Activated CD4-positive, alpha-beta T cell treated with anti-CD3 and anti-CD28 coated beads, Interleukin-2, Interleukin-4, amounts not matched to agents 100 ng/mL and 50 ng/mL, durations not matched to agents 16 hours and 8 hours (primary cell): ENCODE measurements around the gene IKZF5.

Source experiments
- DNase-seq: peaks from one replicate; pipeline ENCODE4 v3.0.0-alpha.2; 2020; ENCODE audit warnings: low spot score

IKZF5 gene

DNA sequence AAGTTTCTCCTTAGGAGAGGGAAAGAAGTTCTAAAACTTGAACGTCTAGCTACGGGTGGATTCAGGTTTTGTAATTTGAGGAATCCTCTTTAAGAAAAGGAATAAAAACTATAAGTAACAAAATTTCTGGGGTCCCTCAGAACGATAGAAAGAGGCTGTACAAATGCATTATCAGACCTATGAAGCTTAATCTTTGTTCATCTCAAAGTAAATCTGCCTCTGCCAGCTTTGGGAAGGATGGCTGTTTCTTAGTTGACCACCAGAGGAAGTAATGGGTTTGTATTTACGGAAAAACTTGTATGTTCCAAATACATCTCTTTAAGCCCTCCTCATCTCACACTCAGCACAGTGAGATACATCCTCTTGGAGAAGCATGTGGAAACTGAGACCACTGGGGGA, 27.5 kb downstream of the IKZF5 start:
- DNase-seq = no peak

DNA sequence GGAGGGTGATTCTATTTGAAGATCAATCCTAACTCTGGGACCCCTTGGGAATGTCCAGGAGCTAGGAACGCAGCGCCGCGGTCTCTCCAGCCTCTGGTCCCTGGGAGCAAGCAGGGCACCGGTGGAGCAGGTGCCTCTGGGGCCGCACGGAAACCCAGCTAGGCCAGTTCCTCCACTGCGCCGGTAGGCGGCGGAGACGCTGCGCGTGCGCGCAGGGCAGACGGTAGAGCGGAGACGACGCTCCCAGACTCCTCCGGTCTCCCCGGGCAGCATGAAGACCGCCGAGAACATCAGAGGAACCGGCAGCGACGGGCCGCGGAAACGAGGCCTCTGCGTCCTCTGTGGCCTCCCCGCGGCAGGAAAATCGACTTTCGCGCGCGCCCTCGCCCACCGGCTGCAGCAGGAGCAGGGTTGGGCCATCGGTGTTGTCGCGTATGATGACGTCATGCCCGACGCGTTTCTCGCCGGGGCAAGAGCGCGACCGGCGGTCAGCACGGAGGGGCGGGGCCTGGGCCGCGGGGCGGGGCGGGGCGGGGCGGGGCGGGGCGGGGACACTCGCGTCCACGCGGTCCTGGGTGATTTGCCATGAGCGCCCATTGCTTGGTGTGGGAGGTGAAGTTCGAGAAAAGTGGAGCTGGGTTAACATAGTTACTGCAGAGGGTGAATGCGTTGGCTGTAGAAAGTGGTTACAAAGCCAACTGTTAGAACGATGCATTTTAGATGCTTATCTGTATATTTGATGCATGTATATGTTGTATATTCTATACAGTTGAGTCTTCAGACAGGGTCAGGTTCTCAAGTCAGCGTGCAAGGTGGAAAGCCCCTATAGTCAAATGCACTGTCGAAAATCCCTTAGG, 28.2 kb downstream of the IKZF5 start, which contains the start of gene PSTK:
TSS of gene PSTK (plus strand) at position 193 of the 857 bp plus-strand sequence. CDS start at position 272, 79 bp downstream.
- DNase-seq = peak; percentile 92

DNA sequence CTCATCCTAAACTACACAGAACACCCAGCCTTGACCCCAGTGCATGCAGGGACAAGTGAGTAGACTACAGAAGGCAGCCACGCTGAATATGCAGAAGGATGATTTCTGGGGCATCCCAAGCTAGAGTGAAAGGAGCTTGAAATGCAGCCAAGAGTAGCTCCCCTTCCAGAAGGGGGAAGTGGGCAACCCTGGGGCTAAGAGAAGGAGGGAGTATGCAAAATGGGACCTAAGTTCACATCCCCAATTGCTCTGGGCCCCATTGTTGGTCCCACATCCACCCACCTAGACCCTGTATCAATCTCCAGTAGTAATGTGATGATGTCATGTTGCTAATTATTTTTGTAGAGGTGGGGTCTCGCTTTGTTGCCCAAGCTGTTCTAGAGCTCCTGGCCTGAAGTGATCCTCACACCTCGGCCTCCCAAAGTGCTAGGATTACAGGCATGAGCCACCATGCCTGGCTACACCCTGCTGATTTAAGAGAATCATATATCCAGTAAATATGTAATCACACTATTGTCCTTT, 34.0 kb downstream of the IKZF5 start:
- no peak for DNase-seq

DNA sequence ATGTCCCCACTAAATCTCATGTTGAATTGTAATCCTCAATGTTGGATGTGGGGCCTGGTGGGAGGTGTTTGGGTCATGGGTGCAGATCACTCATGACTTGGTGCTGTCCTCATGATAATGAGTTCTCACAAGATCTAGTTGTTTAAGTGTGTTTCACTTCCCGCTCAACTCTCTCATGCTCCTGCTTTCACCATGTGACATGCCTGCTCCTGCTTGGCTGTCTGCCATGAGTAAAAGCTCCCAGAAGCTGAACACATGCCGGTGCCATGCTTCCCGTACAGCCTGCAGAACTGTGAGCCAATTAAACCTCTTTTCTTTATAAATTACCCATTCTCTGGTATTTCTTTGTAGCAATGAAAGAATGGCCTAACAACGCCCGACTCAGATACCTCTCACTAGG, 34.6 kb downstream of the IKZF5 start:
- DNase-seq = no peak

DNA sequence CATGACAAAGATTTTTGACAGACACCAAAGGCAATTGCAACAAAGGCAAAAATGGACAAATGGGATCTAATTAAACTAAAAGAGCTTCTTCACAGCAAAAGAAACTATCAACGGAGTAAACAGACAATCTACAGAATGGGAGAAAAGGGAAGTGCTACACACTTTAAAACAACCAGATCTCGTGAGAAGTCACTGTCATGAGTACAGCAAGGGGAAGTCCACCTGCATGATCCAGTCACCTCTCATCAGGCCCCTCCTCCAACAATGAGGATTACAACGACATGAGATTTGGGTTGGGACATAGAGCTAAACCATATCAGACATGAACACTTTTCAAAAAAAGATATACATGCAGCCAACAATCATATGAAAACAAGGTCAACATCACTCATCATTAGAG, 39.9 kb downstream of the IKZF5 start:
- DNase-seq = no peak

DNA sequence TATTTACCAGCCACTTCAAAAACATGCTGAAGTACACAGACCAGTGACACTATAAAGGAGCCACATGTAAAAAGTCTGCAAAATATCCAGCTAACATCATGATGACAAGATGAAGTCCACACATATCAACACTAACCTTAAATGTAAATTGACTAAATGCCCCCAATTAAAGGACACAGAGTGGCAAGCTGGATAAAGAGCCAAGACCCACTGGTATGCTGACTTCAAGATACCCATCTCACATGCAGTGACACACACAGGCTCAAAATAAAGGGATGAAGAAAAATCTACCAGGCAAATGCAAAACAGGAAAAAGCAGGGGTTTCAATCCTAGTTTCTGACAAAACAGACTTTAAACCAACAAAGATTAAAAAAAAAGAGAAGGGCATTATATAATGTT, 41.7 kb downstream of the IKZF5 start:
- no peak for DNase-seq

GRCh38 chr10:122962405-122962804, 46.2 kb downstream of the IKZF5 start:
- no peak for DNase-seq

- no peak for DNase-seq
These were observed 51.1 kb downstream of the IKZF5 start for GRCh38 chr10:122957474-122957873.

GRCh38 chr10:122955892-122956291, 52.7 kb downstream of the IKZF5 start:
- DNase-seq = no peak

DNA sequence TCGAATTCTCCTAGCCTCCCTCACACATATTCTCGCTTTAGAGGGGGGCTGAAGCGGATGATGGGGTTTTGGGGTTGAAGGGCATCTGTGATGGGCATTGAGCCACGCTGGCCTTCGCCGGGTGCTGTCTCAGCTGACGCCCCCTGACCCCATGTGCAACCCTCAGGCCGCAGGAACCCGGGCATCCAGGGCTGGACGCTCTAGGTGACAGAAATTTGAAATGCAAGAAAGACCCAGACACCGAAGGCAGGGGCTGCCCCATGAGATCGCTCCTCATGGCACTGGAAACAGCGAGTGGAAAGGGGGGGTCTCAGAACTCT, 53.9 kb downstream of the IKZF5 start:
- DNase-seq = no peak

GRCh38 chr10:122953902-122954730, 54.5 kb downstream of the IKZF5 start, which contains the start of gene C10orf88:
C10orf88 (minus strand) TSS chr10:122954227; CDS start chr10:122954178, 49 bp downstream.
- peak; percentile 98 for DNase-seq

DNA sequence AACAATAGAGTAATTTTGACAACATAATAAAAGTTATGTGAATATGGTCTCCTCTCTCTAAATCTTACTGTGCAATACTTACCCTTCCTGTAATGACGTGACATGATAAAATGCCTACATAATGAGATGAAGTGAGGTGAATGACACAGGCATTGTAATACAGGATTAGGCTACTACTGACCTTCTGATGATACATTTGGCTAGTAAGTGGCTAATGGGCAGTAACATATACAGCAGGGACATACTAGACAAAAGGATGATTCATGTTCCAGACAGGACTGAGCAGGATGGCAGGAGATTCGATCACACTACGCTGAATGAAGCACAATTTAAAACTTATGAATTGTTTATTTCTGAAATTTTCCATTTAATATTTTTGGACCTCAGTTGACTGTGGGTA, 59.3 kb downstream of the IKZF5 start:
- DNase-seq = no peak
